ENCODE measurements around the gene LAMTOR4. TPM values are rescaled to one million over a fixed set of nuclear protein-coding genes. Genes with fewer than 3 reads are reported as not detected.

Gene LAMTOR4
- total RNA-seq, 2 experiments from 2014 or later, result 108 to 116 TPM

DNA sequence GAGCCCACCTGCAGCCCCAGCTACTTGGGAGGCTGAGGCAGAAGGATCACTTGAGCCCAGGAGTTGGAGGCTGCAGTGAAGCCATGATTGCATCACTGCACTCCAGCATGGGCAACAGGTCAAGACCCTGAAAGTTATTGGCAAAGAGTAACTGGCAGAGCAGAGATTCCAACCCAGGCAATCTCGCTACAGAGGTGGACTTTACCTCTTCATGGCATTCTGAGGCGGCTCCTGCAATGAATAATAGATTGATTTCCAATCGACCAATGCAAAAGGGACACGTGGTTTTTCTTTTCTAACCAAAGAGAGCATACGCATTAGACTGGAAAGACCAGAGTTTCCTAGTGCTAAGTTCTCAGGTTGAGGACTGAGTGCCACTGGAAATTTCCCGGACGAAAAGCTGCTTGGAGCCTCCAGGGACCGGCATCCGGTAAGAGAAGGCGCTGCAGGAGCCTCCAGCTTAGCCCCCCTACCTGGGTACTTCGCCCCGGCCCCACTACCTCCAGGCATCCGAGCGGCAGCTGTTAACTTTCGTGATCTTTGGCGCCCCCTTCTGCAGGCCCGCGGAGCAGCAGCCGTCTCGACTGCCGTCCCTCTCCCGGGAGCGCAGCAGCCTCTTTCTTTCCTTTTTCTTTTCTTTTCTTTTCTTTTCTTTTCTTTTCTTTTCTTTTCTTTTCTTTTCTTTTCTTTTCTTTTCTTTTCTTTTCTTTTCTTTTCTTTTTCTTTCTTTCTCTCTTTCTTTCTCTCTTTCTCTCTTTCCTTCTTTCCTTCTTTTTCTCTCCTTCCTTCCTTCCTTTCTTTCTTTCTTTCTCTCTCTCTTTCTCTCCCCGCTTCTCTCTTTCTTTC, 17.9 kb upstream of the LAMTOR4 start:
- ChIA-PET POLR2A (interaction anchor here (1.4 to 1.6 kb wide), 2 partner anchors 16 to 30 kb away, joined by 4 to 5 read pairs; partner anchors contain the start of gene MCM7), CTCF (interaction anchor here (0.6 to 5.5 kb wide), 48 partner anchors 9 to 616 kb away, joined by 3 to 60 read pairs (median 4); partner anchors contain the start of genes AP4M1, COPS6, GAL3ST4 and GJC3)
- ATAC-seq (peak; percentile 30), DNase-seq (peak; percentile 94)
- Mint-ChIP-seq H3K27ac (no peak overlapping the region), H3K4me3 (no peak overlapping the region), H3K9me3 (no peaks in the 10 kb centered on the region), H3K27me3 (no peaks in the 10 kb centered on the region), H3K36me3 (ENCODE audit: low read depth) (peaks cover 1% of the 10 kb centered on the region), H3K4me1 (ENCODE audit: low read depth) (peaks cover 8% of the 10 kb centered on the region)
- TF ChIP-seq CTCF (IDR thresholded peaks at IDR 0.05), result peak; percentile 98
- intact Hi-C loops (cut with micrococcal nuclease), result loop anchor here (10.0 kb wide), 1 partner anchor 274 kb away; no protein-coding TSS in a partner anchor

GRCh38 chr7:100132126-100132525, 16.6 kb upstream of the LAMTOR4 start:
- Mint-ChIP-seq H3K27ac (no peak overlapping the region), H3K9me3 (no peaks in the 10 kb centered on the region), H3K27me3 (no peaks in the 10 kb centered on the region), H3K36me3 (ENCODE audit: low read depth) (no peaks in the 10 kb centered on the region), H3K4me3 (no peak overlapping the region), H3K4me1 (ENCODE audit: low read depth) (peaks cover 8% of the 10 kb centered on the region)
- DNase-seq (no peak), ATAC-seq (no peak)
- TF ChIP-seq CTCF (IDR thresholded peaks at IDR 0.05), result no peak
- ChIA-PET CTCF (interaction anchor here (0.9 to 5.5 kb wide), 42 partner anchors 8 to 574 kb away, joined by 3 to 60 read pairs (median 5); partner anchors contain the start of genes AP4M1, CNPY4, GAL3ST4 and LAMTOR4), POLR2A (interaction anchor here (1.0 to 1.1 kb wide), 2 partner anchors 23 to 36 kb away, joined by 3 read pairs; no protein-coding TSS in a partner anchor)
- intact Hi-C loops (cut with micrococcal nuclease), result loop anchor here (10.0 kb wide), 1 partner anchor 273 kb away; no protein-coding TSS in a partner anchor

- ATAC-seq (peak; percentile 82), DNase-seq (peak; percentile 78)
- intact Hi-C loops (cut with micrococcal nuclease), result loop anchor here (10.0 kb wide), 1 partner anchor 272 kb away; no protein-coding TSS in a partner anchor
- H3K9me3 Mint-ChIP-seq, result no peaks in the 10 kb centered on the region
- H3K36me3 Mint-ChIP-seq (ENCODE audit: low read depth), result no peaks in the 10 kb centered on the region
- no peaks in the 10 kb centered on the region for H3K27me3 Mint-ChIP-seq
- H3K4me1 Mint-ChIP-seq (ENCODE audit: low read depth), result peaks cover 10% of the 10 kb centered on the region
- no peak overlapping the region for H3K4me3 Mint-ChIP-seq
- CTCF ChIA-PET, result interaction anchor here (0.6 to 5.5 kb wide), 52 partner anchors 9 to 573 kb away, joined by 3 to 60 read pairs (median 4); partner anchors contain the start of genes AP4M1, CNPY4, GAL3ST4 and LAMTOR4
- peak; percentile 97 for TF ChIP-seq CTCF (IDR thresholded peaks at IDR 0.05)
- POLR2A ChIA-PET, result interaction anchor here (0.7 to 1.1 kb wide), 4 partner anchors 10 to 37 kb away, joined by 3 to 5 read pairs (median 3); no protein-coding TSS in a partner anchor
- H3K27ac Mint-ChIP-seq, result no peak overlapping the region
Measured at GRCh38 chr7:100132697-100133151, 16.0 kb upstream of the LAMTOR4 start.

- Mint-ChIP-seq H3K4me3 (no peak overlapping the region), H3K27ac (peak overlapping the region; percentile 65), H3K36me3 (ENCODE audit: low read depth) (no peaks in the 10 kb centered on the region), H3K27me3 (no peaks in the 10 kb centered on the region), H3K4me1 (ENCODE audit: low read depth) (peaks cover 13% of the 10 kb centered on the region), H3K9me3 (no peaks in the 10 kb centered on the region)
- POLR2A ChIA-PET, result interaction anchor here (1.1 to 1.5 kb wide), 3 partner anchors 10 to 37 kb away, joined by 3 read pairs; partner anchors contain the start of genes LAMTOR4 and MCM7
- ATAC-seq (no peak), DNase-seq (no peak)
- CTCF ChIA-PET, result interaction anchor here (0.9 to 2.9 kb wide), 5 partner anchors 10 to 270 kb away, joined by 3 to 11 read pairs (median 5); partner anchors contain the start of gene LAMTOR4
- intact Hi-C loops (cut with micrococcal nuclease), result loop anchor here (10.0 kb wide), 1 partner anchor 267 kb away; no protein-coding TSS in a partner anchor
- no peak for TF ChIP-seq CTCF (IDR thresholded peaks at IDR 0.05)
Measured at GRCh38 chr7:100137851-100138760, 10.6 kb upstream of the LAMTOR4 start.
